GM21447 (cell line): ENCODE results near the gene KCNG1.
"Not testable (repeated sequence)": the region's sequence is repeated elsewhere in the genome, so short reads cannot be mapped to it uniquely, and the experiment has no call there.

Experiments used
- ATAC-seq: cut with Tn5 transposase; IDR thresholded peaks from one replicate; pipeline ENCODE4 v1.9.1; 2021; ENCODE audit not compliant: unreplicated experiment

The KCNG1 gene

GRCh38 chr20:51022803-51023616 lies at the start of gene KCNG1:
Gene KCNG1, minus strand, starts transcription at chr20:51023107. Its CDS starts 12,769 bp downstream, at chr20:51010338.
- no peak for ATAC-seq

- ATAC-seq: no peak
These were observed 47.7 kb upstream of the KCNG1 start for GRCh38 chr20:51070621-51071020.

- ATAC-seq: no peak
These were observed 44.9 kb upstream of the KCNG1 start for GRCh38 chr20:51067792-51068191.

GRCh38 chr20:51065615-51066014 lies 42.7 kb upstream of the KCNG1 start:
- no peak for ATAC-seq

GRCh38 chr20:51064137-51064536 lies 41.2 kb upstream of the KCNG1 start:
- no peak for ATAC-seq

- no peak for ATAC-seq
These were observed 39.2 kb upstream of the KCNG1 start for GRCh38 chr20:51062065-51062464.

GRCh38 chr20:51061418-51062045 lies 38.6 kb upstream of the KCNG1 start:
- no peak for ATAC-seq

GRCh38 chr20:51060301-51060700 lies 37.4 kb upstream of the KCNG1 start:
- no peak for ATAC-seq

- no peak for ATAC-seq
These were observed 37.0 kb upstream of the KCNG1 start for GRCh38 chr20:51059862-51060261.

GRCh38 chr20:51058017-51058416 lies 35.1 kb upstream of the KCNG1 start:
- ATAC-seq: no peak

- no peak for ATAC-seq
These were observed 31.3 kb upstream of the KCNG1 start for GRCh38 chr20:51054233-51054632.

- no peak for ATAC-seq
These were observed 27.7 kb upstream of the KCNG1 start for GRCh38 chr20:51050531-51051075.

GRCh38 chr20:51046021-51046985 lies 23.4 kb upstream of the KCNG1 start:
- ATAC-seq: no peak

GRCh38 chr20:51045492-51045891 lies 22.6 kb upstream of the KCNG1 start:
- ATAC-seq: not testable (repeated sequence)

- no peak for ATAC-seq
These were observed 21.9 kb upstream of the KCNG1 start for GRCh38 chr20:51044796-51045195.

- no peak for ATAC-seq
These were observed 20.9 kb upstream of the KCNG1 start for GRCh38 chr20:51043811-51044210.

GRCh38 chr20:51042657-51043247 lies 19.8 kb upstream of the KCNG1 start:
- no peak for ATAC-seq

- ATAC-seq: no peak
These were observed 19.2 kb upstream of the KCNG1 start for GRCh38 chr20:51042064-51042463.

GRCh38 chr20:51037532-51038115 lies 14.7 kb upstream of the KCNG1 start:
- no peak for ATAC-seq

- no peak for ATAC-seq
These were observed 14.1 kb upstream of the KCNG1 start for GRCh38 chr20:51036827-51037531.
